Smooth muscle cell (in vitro differentiated cells): Measurements from ENCODE around the gene SPTA1. TPM values are rescaled to one million over a fixed set of nuclear protein-coding genes. Genes with fewer than 3 reads are reported as not detected.

Source experiments
- DNase-seq: peaks from one replicate; lab custom pipeline; 2025; ENCODE audit not compliant: unreplicated experiment; lab: John Stamatoyannopoulos, UW
- H2AFZ ChIP-seq: fragments of 200-600 bp; sonication (generic); 2 replicates; pipeline ENCODE4 v1.6.0; 2016; ENCODE audit warnings: antibody characterized with exemption, low read depth, mild to moderate bottlenecking
- H3F3A ChIP-seq: fragments of 200-600 bp; sonication (generic); 2 replicates; pipeline ENCODE4 v1.6.0; 2017; ENCODE audit warnings: antibody characterized with exemption, low read depth
- H3K27ac ChIP-seq: fragments of 200-600 bp; sonication (generic); 2 replicates; pipeline ENCODE4 v1.5.1; 2016; ENCODE audit warnings: low read depth, mild to moderate bottlenecking
- H3K27me3 ChIP-seq: fragments of 200-600 bp; sonication (generic); 2 replicates; pipeline ENCODE4 v1.6.1; 2016; ENCODE audit warnings: low read depth, mild to moderate bottlenecking
- H3K36me3 ChIP-seq: fragments of 200-600 bp; sonication (generic); 2 replicates; pipeline ENCODE4 v1.5.1; 2016; ENCODE audit warnings: low read depth
- H3K4me1 ChIP-seq: fragments of 200-600 bp; sonication (generic); 2 replicates; pipeline ENCODE4 v1.5.1; 2016; ENCODE audit warnings: low read depth
- H3K4me2 ChIP-seq: fragments of 200-600 bp; sonication (generic); 2 replicates; pipeline ENCODE4 v1.6.0; 2016; ENCODE audit warnings: mild to moderate bottlenecking
- H3K4me3 ChIP-seq: fragments of 200-600 bp; sonication (generic); 2 replicates; pipeline ENCODE4 v1.5.1; 2016; ENCODE audit warnings: mild to moderate bottlenecking
- H3K79me2 ChIP-seq: fragments of 200-600 bp; sonication (generic); 2 replicates; pipeline ENCODE4 v1.6.0; 2016; ENCODE audit warnings: low read depth, mild to moderate bottlenecking
- H3K9ac ChIP-seq: fragments of 200-600 bp; sonication (generic); 2 replicates; pipeline ENCODE4 v1.6.0; 2016; ENCODE audit warnings: low read depth
- H3K9me3 ChIP-seq: fragments of 200-600 bp; sonication (generic); replicated peaks from 2 replicates; pipeline ENCODE4 v1.5.1; 2016; ENCODE audit warnings: low read depth
- H4K20me1 ChIP-seq: fragments of 200-600 bp; sonication (generic); 2 replicates; pipeline ENCODE4 v1.6.0; 2016; ENCODE audit warnings: low read depth
- CTCF ChIP-seq: fragments of 200-600 bp; sonication (generic); IDR thresholded peaks from 2 replicates; pipeline ENCODE4 v1.5.1; 2017; ENCODE audit warnings: borderline replicate concordance, mild to moderate bottlenecking, antibody characterized with exemption; ENCODE audit not compliant: insufficient read depth, poor library complexity, severe bottlenecking
- WGBS: methylation state at CpG from one replicate; pipeline ENCODE4 v1.1.7; 2016; ENCODE audit warnings: low lambda C conversion rate; 5-methylcytosine and 5-hydroxymethylcytosine counted together
- polyA plus RNA-seq: library from polyadenylated mRNA; unstranded; fragments of >200 nt; fragmentation: Nextera tagmentation; extraction: Ambion mirVana; gene quantifications from 2 replicates; pipeline ENCODE4 v1.2.1, GENCODE V29; 2016
- total RNA-seq: library from RNA; depleted of rRNA; stranded (reverse); fragments of >200 nt; gene quantifications from 2 replicates; pipeline ENCODE4 v1.2.3, GENCODE V29; 2014

The SPTA1 gene
- total and polyA plus RNA-seq, 2 experiments from 2014 or later = 0.55 TPM; not detected in 1

DNA sequence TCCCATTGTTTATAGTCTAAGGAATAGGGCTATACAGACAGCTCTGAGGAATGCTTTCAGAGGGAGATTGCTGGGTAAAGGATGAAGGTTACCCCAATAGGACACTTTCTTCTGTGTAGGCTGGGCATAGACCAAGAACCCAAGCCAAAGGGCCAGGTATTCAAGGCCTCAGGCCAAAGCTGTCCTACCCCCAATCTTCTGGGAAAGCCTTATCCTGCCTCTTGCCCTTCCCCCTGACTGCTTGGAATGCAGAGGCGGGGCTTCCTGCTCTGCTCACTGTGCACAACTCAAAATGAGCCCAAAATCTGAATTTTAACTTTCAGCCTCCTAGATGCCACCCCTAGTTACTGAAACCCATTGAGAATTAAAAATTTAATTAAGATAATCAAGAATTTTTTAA, 79.2 kb downstream of the SPTA1 start:
- H4K20me1 ChIP-seq = no peaks in the 10 kb centered on the region
- H3K4me2 ChIP-seq = no peak overlapping the region
- WGBS = 88% methylated on average over 1 of the region's 1 CpG
- H3F3A ChIP-seq = no peaks in the 10 kb centered on the region
- TF ChIP-seq CTCF = no peak
- no peaks in the 10 kb centered on the region for H3K36me3 ChIP-seq
- no peaks in the 10 kb centered on the region for H3K9me3 ChIP-seq
- DNase-seq = no peak
- H3K27me3 ChIP-seq = no peaks in the 10 kb centered on the region
- H3K4me1 ChIP-seq = no peaks in the 10 kb centered on the region
- no peak overlapping the region for H2AFZ ChIP-seq
- no peaks in the 10 kb centered on the region for H3K79me2 ChIP-seq
- no peak overlapping the region for H3K9ac ChIP-seq
- no peak overlapping the region for H3K4me3 ChIP-seq
- H3K27ac ChIP-seq = no peak overlapping the region

DNA sequence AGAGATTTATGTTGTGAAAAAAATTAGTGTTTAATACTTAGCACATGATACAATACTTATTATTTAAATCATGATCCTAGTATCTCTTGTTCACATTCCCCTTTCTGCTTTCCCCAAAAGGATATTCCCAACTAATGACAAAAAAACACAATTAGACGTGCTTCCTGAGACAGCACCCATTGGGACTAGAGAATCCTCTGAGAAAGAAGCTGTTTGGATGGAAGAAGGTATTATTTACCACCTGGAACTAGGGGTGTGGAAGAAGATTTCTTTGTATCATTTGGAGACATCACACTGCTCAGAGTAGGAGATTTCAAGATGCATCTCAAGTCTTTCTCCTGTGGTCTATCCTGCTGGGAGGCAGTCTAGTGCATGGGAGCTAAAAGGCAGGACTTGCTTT, 81.5 kb downstream of the SPTA1 start, which contains the start of gene OR10Z1:
TSS of gene OR10Z1 (plus strand) at position 301 of the 400 bp plus-strand sequence. CDS start 1,171 bp downstream, outside the sequence.
- no peak for DNase-seq
- Histone ChIP-seq H3K27me3 (no peaks in the 10 kb centered on the region), H3F3A (no peaks in the 10 kb centered on the region), H3K27ac (no peak within 1 kb of the TSS), H3K36me3 (no peaks in the 10 kb centered on the region), H3K4me1 (no peaks in the 10 kb centered on the region), H3K4me3 (no peak within 1 kb of the TSS), H2AFZ (no peak within 1 kb of the TSS), H3K4me2 (no peak within 1 kb of the TSS), H4K20me1 (no peaks in the 10 kb centered on the region), H3K9ac (no peak within 1 kb of the TSS), H3K9me3 (no peaks in the 10 kb centered on the region), H3K79me2 (no peaks in the 10 kb centered on the region)
- no peak for TF ChIP-seq CTCF
- WGBS = 94% methylated on average over 1 of the region's 1 CpG

- H3K9ac ChIP-seq = no peak overlapping the region
- no peak overlapping the region for H3K4me3 ChIP-seq
- no peak overlapping the region for H3K4me2 ChIP-seq
- DNase-seq = no peak
- WGBS = 95% methylated on average over 2 of the region's 2 CpGs
- no peaks in the 10 kb centered on the region for H3K4me1 ChIP-seq
- H3K9me3 ChIP-seq = no peaks in the 10 kb centered on the region
- no peaks in the 10 kb centered on the region for H3K36me3 ChIP-seq
- H3F3A ChIP-seq = no peaks in the 10 kb centered on the region
- no peak for TF ChIP-seq CTCF
- H4K20me1 ChIP-seq = no peaks in the 10 kb centered on the region
- no peak overlapping the region for H3K27ac ChIP-seq
- H3K27me3 ChIP-seq = no peaks in the 10 kb centered on the region
- no peak overlapping the region for H2AFZ ChIP-seq
- no peaks in the 10 kb centered on the region for H3K79me2 ChIP-seq
These were observed 85.8 kb downstream of the SPTA1 start for GRCh38 chr1:158600735-158601134.

DNA sequence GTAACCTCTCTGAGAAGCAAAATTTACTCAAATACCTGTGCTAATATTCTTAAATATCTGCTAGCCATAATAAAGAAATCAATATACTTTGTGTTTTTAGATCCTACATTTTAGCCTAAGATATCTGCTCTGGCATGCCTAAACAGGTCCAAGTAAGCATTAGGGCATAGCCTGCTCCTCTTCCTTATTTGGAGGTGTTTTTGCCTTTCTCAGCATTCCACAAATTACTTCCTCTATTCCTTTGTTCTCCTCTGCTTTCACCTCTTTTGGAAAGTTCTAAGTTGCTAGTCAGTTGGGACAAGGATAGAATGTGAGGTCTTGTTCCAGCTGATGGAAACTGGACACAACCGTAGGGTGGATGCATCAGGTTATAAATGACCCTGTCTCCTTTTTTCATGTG, 99.6 kb downstream of the SPTA1 start:
- Histone ChIP-seq H3K4me3 (no peak overlapping the region), H3K79me2 (no peaks in the 10 kb centered on the region), H3K27me3 (no peaks in the 10 kb centered on the region), H3K9me3 (no peaks in the 10 kb centered on the region), H4K20me1 (no peaks in the 10 kb centered on the region), H3K9ac (no peak overlapping the region), H3F3A (no peaks in the 10 kb centered on the region), H3K27ac (no peak overlapping the region), H3K36me3 (no peaks in the 10 kb centered on the region), H3K4me2 (no peak overlapping the region), H2AFZ (peak overlapping the region; percentile 56), H3K4me1 (peaks cover 12% of the 10 kb centered on the region)
- TF ChIP-seq CTCF = no peak
- WGBS = 77% methylated on average over 1 of the region's 1 CpG
- DNase-seq = no peak
